Pons (tissue), 1 donor: ENCODE data around the gene PIP5K1A.
"Not testable (repeated sequence)": the region's sequence is repeated elsewhere in the genome, so short reads cannot be mapped to it uniquely, and the experiment has no call there.

ENCODE experiments used
- DNase-seq: peaks from one replicate; pipeline ENCODE4 v3.0.0-alpha.2; 2016; ENCODE audit warnings: low spot score

Gene PIP5K1A

DNA sequence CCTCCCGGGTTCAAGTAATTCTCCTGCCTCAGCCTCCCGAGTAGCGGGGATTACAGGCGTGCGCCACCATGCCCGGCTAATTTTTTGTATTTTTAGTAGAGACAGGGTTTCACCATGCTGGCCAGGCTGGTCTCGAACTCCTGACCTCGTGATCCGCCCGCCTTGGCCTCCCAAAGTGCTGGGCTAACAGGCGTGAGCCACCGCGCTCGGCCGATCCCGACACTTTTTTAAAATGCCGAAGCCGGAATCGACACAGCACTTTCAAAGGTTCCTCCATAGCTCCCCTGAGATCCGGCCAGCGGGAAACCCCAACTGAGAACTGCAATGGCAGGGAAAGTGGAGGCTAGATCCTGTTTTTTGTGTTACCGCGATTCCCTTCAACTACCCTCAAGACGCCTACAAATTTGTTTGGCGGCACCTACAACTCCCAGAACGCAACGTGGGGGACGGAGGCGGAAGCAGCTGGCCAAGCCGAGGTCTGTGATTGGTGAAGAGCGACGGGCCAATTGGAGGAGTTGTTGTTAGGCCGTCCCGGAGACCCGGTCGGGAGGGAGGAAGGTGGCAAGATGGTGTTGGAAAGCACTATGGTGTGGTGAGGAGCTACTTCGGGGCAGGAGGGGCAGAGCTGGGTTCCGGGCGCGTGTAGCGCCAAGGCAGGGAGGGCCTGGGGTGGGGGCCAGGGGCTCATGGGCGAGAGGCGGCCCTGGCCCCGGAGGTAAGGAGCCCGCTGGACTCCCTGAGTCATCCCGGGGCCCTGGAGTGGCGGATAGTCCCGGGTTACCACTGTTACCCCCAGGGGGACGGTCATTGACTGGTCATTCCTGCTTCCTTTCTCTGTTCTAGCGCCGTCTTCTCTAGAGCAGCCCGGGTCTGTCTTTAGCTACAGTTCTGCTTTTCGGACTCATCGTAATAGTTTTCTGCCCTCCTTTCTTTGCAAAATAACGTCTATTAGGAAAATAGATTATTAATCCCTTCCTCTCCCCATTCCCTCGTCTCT, 56.2 kb downstream of the PIP5K1A start, which contains the start of gene PSMD4:
PSMD4 (plus strand) TSS at position 518 of the 997 bp plus-strand sequence; CDS start at position 567, 49 bp downstream.
- peak; percentile 97 for DNase-seq

DNA sequence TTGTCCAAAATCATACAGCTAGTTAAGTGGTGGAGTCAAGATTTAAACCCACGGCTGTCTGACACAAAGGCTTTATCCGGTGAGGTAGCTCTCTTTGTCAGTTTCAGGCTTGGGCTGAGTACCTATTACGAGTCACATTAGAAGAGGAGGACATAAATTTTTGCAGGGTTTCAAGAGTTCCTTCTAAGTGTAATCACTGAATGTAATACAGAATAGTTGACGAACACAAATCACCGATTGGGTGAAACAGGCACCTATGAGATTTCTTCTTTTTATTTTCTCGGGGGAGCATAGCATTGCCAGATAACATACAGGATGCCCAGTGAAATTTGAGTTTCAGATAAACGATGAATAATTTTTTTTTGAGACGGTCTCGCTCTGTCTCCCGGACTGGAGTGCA, 57.0 kb downstream of the PIP5K1A start:
- no peak for DNase-seq

DNA sequence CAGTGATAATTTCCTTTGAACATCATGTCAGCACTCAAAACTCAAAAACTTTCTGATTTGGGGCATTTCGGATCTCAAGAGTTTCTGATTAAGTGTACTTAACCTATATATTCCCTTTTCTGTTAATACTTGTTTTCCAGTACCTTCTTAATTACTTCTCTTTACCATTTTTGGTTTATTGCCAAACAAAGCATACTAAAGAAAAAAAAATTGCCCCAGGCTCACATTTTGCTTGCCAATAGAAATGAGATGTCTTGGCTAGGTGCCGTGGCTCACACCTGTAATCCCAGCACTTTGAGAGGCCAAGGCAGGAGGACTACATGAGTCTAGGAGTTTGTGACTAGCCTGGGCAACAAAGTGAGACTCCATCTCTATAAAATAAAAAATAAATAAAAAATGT, 61.0 kb downstream of the PIP5K1A start:
- DNase-seq, result no peak

- no peak for DNase-seq
These were observed 67.3 kb downstream of the PIP5K1A start for GRCh38 chr1:151265446-151266236.

DNA sequence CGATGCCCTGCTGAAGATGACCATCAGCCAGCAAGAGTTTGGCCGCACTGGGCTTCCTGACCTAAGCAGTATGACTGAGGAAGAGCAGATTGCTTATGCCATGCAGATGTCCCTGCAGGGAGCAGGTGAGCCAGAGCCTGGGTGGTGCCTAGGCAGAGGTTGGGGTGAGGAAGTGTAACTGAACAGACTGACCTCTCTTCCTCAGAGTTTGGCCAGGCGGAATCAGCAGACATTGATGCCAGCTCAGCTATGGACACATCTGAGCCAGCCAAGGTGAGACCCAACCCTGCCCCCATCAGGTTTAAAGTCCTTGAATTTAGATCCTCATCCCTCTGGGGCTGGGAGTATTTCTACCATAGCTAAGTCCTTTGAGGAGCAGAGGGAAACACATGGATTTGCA, 68.0 kb downstream of the PIP5K1A start:
- no peak for DNase-seq

DNA sequence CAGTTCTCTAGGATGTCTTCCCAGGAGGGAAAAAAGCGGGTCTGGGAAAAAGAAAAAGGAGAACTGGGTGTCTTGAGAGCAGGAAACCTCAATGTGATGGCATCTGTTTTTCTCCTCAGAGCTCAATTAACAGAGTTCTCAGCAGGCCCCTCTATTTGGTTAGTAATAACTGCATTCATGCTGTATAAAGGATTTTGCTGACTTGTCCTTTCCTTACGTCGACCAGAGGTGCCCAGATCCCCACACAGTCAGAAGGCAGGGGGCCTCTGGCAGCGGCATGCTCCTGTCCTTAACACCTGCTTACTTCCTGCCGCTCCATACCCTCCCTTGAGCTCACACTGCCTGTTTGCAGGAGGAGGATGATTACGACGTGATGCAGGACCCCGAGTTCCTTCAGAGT, 68.5 kb downstream of the PIP5K1A start:
- DNase-seq, result no peak

DNA sequence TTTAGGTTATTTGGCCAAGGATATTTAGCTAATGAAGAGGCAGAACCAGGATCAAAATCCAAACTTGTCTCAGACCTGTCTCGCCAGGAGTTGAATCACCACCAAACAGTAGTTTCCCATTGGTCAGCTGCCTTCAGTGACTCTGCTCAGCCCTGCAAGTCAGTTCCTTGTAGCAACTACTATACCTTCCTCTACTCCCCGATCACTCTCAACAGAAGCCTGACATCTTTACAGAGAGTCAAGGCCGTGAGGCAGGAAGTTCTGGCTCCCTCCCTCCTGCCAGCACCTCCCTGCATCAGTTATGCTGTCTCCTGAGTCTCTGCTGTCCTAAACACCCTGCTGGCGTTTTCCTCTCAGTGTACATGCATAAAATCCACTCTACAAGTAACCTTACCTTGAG, 69.4 kb downstream of the PIP5K1A start:
- no peak for DNase-seq

GRCh38 chr1:151273924-151274466, 75.6 kb downstream of the PIP5K1A start:
- no peak for DNase-seq

DNA sequence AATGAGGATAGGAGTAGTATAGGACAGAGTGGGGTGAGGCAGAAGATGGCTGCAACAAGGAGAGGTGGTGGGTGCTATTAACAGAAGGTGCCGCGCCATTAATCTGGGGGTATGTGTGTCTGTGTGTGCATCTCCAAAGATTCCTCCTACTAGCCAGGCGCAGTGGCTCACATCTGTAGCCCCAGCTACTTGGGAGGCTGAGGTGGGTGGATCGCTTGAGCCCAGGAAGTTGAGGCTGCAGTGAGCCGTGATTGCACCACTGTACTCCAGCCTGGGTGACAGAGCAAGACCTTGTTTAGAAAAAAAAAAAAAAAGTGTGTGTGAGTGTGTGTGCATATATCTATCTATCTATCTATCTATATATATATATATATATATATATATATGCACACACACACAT, 77.0 kb downstream of the PIP5K1A start:
- not testable (repeated sequence) for DNase-seq

- DNase-seq, result peak; percentile 56
These were observed 78.9 kb downstream of the PIP5K1A start for GRCh38 chr1:151277249-151277648.

- DNase-seq, result peak; percentile 98
These were observed 83.0 kb downstream of the PIP5K1A start for GRCh38 chr1:151281225-151281968.

DNA sequence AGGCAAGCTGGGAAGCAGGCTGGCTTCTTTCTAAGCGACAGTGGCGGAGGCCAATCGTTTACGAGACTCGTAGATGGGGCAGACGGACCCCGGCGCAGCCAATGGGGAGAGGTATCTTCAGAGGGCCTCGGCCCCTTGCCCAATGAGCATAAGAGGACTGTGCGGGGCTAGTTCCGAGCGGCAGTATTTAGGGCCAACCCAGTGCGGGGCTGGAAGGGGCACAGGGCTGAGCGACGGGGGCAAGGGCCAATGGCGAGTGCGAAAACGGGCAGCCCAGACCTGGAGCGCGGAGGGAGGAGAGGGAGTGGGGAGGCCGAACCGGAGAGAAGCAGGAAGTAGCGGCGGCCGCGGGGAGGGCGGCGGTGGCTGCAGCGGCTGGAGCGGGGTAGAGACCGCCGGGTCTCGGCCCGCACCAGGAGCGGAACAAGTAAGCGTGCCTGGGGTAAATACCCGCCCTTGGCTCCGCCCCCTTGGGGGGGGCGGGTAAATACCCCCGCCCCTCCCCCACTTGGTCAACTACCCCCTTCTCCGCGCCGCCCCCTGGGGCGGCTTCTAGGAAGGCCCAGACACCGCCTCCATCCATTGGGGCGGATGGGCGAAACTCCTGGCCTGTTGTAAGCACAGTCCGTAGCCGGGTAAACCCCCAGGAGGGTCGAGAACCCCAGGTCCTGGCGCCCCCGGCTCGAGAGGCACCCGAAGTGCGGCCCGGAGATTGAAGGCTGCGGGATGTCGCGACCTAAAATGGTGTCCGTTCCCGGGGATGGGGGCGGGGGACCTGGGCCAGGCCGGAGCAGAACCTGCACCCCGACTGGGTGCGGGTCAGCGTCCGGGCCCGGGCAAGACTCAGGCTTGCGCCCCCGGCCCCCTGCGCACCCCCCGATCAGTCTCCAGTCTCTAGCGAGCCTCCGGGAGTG, 83.9 kb downstream of the PIP5K1A start, which contains the start of gene ZNF687:
ZNF687 (plus strand) TSS at position 331 of the 914 bp plus-strand sequence. CDS start 3,993 bp downstream, outside the sequence.
- peak; percentile 100 for DNase-seq

- DNase-seq, result no peak
These were observed 84.8 kb downstream of the PIP5K1A start for GRCh38 chr1:151282883-151283725.

DNA sequence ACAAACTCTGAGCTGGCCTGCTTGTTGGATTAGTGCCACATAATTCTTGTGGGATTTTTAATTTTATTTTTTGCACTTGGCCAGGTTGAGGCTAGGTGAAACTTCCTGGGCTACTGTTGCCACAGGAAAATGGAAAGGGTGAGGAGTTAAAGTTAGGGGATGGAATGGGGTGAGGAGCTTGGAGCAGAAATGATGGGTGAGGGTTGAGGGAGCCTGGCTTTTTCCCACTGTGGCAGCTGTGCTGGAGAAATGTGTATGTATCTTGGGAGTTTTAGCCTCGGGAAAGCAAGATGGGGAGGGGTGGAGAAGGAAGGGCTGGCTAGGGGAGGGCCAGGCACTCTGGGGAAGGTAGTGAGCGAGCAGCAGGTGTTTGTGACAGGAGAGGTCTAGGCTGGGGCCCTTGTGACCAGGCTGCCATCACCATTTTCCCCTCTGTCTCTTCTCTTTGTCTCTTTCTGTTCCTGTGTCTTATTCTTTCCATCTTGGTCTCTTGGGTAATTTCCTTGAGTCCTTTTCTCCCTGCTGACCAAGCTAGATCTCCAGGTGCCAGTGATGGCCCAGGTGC, 85.7 kb downstream of the PIP5K1A start:
- no peak for DNase-seq

- DNase-seq, result no peak
These were observed 88.4 kb downstream of the PIP5K1A start for GRCh38 chr1:151286619-151287340.

DNA sequence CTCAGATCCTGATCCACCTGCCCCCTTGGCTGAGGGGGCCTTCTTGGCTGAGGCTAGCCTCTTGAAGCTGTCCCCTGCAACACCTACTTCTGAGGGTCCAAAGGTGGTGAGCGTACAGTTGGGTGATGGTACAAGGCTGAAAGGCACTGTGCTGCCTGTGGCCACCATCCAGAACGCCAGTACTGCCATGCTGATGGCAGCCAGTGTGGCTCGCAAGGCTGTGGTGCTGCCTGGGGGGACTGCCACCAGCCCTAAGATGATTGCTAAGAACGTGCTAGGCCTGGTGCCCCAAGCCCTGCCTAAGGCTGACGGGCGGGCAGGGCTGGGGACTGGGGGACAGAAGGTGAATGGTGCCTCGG, 89.0 kb downstream of the PIP5K1A start:
- no peak for DNase-seq

DNA sequence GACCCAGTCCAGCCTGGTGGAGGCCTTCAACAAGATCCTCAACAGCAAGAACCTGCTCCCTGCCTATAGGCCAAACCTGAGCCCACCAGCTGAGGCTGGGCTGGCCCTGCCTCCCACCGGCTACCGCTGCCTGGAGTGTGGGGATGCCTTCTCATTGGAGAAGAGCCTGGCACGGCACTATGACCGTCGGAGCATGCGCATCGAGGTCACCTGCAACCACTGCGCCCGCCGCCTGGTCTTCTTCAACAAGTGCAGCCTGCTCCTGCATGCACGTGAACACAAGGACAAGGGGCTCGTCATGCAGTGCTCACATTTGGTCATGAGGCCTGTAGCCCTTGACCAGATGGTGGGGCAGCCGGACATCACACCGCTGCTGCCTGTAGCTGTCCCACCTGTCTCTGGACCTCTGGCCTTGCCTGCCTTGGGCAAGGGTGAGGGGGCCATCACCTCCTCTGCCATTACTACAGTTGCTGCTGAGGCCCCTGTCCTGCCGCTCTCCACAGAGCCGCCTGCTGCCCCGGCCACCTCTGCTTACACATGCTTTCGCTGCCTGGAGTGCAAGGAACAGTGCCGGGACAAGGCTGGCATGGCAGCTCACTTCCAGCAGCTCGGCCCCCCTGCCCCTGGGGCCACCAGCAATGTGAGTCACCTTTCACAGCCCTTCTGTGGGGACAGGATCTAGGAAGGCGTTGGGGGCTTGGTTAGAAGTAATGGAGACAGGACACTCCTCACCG, 89.6 kb downstream of the PIP5K1A start:
- no peak for DNase-seq

DNA sequence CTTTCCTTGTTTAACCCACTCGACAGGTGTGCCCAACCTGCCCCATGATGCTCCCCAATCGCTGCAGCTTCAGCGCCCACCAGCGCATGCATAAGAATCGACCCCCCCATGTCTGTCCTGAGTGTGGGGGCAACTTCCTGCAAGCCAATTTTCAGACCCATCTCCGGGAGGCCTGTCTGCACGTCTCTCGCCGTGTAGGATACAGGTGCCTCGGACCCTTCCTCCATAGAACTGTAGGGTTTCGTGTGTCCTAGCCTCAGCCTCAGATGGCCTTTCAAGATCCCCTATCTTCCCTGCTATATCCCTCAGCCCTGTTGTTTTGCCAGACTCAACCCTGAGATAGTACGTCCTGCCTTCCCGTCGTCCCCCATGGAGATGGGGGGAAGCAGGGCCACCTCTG, 90.2 kb downstream of the PIP5K1A start:
- no peak for DNase-seq
